ENCODE data around the gene LIG3. TPM values are rescaled to one million over a fixed set of nuclear protein-coding genes. Genes with fewer than 3 reads are reported as not detected.
A peak's percentile ranks its signal among the peaks of the same experiment; 100 is the strongest.

LIG3 gene
- total RNA-seq, 4 donors from 2014 or later, result 25.0 to 36.3 (median 29.9) TPM

- H3K4me1 ChIP-seq, result peaks cover 6 to 49% (median 10%) of the 10 kb centered on the region in 3 donors
- peak overlapping the region; percentile 78 to 100 for H3K4me3 ChIP-seq
- TF ChIP-seq CTCF (IDR thresholded peaks at IDR 0.05) (peak in 1 of 4 experiments; percentile 2), POLR2A (IDR thresholded peaks at IDR 0.05) (no peak)
- ATAC-seq, result no peak
- H3K36me3 ChIP-seq, result peaks cover 0 to 30% of the 10 kb centered on the region in 2 donors
- WGBS, 2 donors (ENCODE audit: low coverage in 1 of 2), result 7 to 9% methylated on average over 8 of the region's 8 CpGs
- H3K9me3 ChIP-seq, result no peaks in the 10 kb centered on the region
- peak overlapping the region; percentile 98 to 100 (median 100) for H3K27ac ChIP-seq
- no peaks in the 10 kb centered on the region for H3K27me3 ChIP-seq
Measured at GRCh38 chr17:34981538-34982241, 1.4 kb downstream of the LIG3 start.

DNA sequence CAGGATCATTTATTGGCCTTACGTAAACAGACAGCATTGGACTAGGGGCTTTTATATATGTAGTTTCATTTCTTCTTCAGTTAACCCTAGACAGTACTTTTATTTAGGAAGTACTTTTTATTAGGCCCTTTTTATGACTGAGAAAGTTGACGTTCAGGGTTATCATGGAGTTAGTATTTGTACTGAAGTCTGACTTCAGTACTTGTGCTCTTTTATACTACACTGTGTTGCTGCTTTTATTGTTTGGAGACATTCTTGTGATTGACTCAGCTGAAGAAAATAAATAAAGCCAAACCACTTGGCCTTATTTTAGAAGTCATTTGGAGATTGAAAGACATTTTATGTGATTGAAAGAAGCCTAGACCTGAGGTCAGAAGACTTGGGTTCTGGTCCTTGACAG lies 6.9 kb downstream of the LIG3 start:
- Histone ChIP-seq H3K4me1 (peaks cover 0 to 38% (median 1%) of the 10 kb centered on the region in 3 donors), H3K27ac (no peak overlapping the region), H3K36me3 (peaks cover 0 to 85% of the 10 kb centered on the region in 2 donors), H3K4me3 (no peak overlapping the region), H3K9me3 (no peaks in the 10 kb centered on the region), H3K27me3 (no peaks in the 10 kb centered on the region)
- ATAC-seq, result no peak
- TF ChIP-seq POLR2A (IDR thresholded peaks at IDR 0.05) (no peak), EP300 (IDR thresholded peaks at IDR 0.05) (no peak), CTCF (IDR thresholded peaks at IDR 0.05) (no peak), POLR2AphosphoS5 (IDR thresholded peaks at IDR 0.05) (no peak)
- 74 to 95% methylated on average over 2 of the region's 2 CpGs for WGBS, 2 donors (ENCODE audit: low coverage in 1 of 2)

DNA sequence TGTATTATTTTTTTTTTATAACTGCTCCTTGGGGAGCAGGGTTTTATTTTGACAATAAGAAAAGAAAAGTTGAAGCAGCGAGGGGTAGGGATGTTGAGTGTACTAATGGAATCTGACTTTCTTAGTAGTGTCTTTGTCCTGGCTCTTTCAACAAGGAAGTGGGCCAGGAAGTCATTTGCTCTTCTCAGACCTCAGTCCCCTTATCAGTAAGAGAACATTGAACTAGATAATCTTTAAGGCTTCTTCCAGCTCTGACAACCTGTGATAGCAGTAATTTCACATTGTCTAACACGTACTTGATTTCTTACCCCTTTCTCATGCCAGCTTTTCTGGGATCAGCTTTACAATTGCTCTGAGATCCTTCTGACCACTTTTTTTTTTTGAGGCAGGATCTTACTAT lies 8.3 kb downstream of the LIG3 start:
- TF ChIP-seq POLR2A (IDR thresholded peaks at IDR 0.05), result no peak
- H3K27ac ChIP-seq, result no peak overlapping the region
- no peaks in the 10 kb centered on the region for H3K9me3 ChIP-seq
- H3K4me3 ChIP-seq, result no peak overlapping the region
- peaks cover 0 to 25% (median 0%) of the 10 kb centered on the region in 3 donors for H3K4me1 ChIP-seq
- H3K36me3 ChIP-seq, result peaks cover 0 to 95% of the 10 kb centered on the region in 2 donors
- WGBS, 2 donors (ENCODE audit: low coverage in 1 of 2), result 83 to 86% methylated on average over 2 of the region's 2 CpGs
- ATAC-seq, result no peak
- no peaks in the 10 kb centered on the region for H3K27me3 ChIP-seq

DNA sequence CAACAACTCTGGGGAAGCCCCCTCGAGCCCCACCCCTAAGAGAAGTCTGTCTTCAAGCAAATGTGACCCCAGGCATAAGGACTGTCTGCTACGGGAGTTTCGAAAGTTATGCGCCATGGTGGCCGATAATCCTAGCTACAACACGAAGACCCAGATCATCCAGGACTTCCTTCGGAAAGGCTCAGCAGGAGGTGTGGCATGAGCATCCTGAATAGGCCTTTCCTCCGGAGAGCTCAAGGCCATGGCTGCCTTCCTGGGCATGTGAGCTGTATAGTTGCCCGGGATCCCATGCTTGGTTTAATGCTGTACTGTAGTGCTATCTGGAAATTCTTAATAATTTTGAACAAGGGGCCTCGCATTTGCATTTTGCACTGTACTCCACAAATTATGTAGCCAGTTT lies 9.2 kb downstream of the LIG3 start:
- TF ChIP-seq EP300 (IDR thresholded peaks at IDR 0.05) (no peak), POLR2A (IDR thresholded peaks at IDR 0.05) (no peak), CTCF (IDR thresholded peaks at IDR 0.05) (no peak), POLR2AphosphoS5 (IDR thresholded peaks at IDR 0.05) (no peak)
- Histone ChIP-seq H3K27me3 (no peaks in the 10 kb centered on the region), H3K36me3 (peaks cover 0 to 97% of the 10 kb centered on the region in 2 donors), H3K27ac (peak overlapping the region in 1 of 4 donors; percentile 6), H3K4me3 (no peak overlapping the region), H3K4me1 (peaks cover 0 to 16% (median 0%) of the 10 kb centered on the region in 3 donors), H3K9me3 (no peaks in the 10 kb centered on the region)
- ATAC-seq, result no peak
- 83 to 90% methylated on average over 2 to 4 of the region's 10 CpGs for WGBS, 2 donors (ENCODE audit: low coverage in 1 of 2)

GRCh38 chr17:34990921-34991365 lies 10.6 kb downstream of the LIG3 start:
- Histone ChIP-seq H3K9me3 (no peaks in the 10 kb centered on the region), H3K27ac (peak overlapping the region in 3 of 4 donors; percentile 32 to 47 (median 33)), H3K4me1 (peaks cover 0 to 9% (median 0%) of the 10 kb centered on the region in 3 donors), H3K36me3 (peaks cover 0 to 100% of the 10 kb centered on the region in 2 donors), H3K4me3 (no peak overlapping the region), H3K27me3 (no peaks in the 10 kb centered on the region)
- WGBS, 2 donors (ENCODE audit: low coverage in 1 of 2), result 17 to 48% methylated on average over 5 to 6 of the region's 6 CpGs
- ATAC-seq, result no peak
- peak; percentile 50 for TF ChIP-seq POLR2AphosphoS5 (IDR thresholded peaks at IDR 0.05)
- TF ChIP-seq EP300 (IDR thresholded peaks at IDR 0.05), result no peak

DNA sequence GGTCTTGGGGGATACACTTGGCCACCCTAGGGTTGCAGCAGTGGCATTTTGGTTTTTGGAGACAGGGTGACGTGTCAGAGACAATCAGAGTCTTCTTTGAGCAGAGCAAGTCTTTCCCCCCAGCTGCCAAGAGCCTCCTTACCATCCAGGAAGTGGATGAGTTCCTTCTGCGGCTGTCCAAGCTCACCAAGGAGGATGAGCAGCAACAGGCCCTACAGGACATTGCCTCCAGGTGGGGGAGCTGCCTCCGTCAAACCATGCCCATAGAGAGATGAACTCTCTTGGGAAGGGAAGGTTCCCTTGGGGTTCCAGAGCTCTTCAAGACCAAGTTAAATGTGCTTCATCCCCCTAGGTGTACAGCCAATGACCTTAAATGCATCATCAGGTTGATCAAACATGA lies 11.3 kb downstream of the LIG3 start:
- Histone ChIP-seq H3K36me3 (peaks cover 0 to 100% of the 10 kb centered on the region in 2 donors), H3K4me3 (no peak overlapping the region), H3K9me3 (no peaks in the 10 kb centered on the region), H3K27me3 (no peaks in the 10 kb centered on the region), H3K4me1 (peaks cover 0 to 10% (median 0%) of the 10 kb centered on the region in 3 donors), H3K27ac (peak overlapping the region in 3 of 4 donors; percentile 32 to 47 (median 33))
- no peak for ATAC-seq
- no CpG with 5 or more reads among the region's 3 CpGs for WGBS, 2 donors (ENCODE audit: low coverage in 1 of 2)
- TF ChIP-seq EP300 (IDR thresholded peaks at IDR 0.05) (no peak), POLR2AphosphoS5 (IDR thresholded peaks at IDR 0.05) (no peak), CTCF (IDR thresholded peaks at IDR 0.05) (no peak), POLR2A (IDR thresholded peaks at IDR 0.05) (no peak)

All from gastroesophageal sphincter (tissue), 4 donors.